Measurements from ENCODE around the gene UBTFL1.
"Not testable (repeated sequence)": the region's sequence is repeated elsewhere in the genome, so short reads cannot be mapped to it uniquely, and the experiment has no call there.

DNA sequence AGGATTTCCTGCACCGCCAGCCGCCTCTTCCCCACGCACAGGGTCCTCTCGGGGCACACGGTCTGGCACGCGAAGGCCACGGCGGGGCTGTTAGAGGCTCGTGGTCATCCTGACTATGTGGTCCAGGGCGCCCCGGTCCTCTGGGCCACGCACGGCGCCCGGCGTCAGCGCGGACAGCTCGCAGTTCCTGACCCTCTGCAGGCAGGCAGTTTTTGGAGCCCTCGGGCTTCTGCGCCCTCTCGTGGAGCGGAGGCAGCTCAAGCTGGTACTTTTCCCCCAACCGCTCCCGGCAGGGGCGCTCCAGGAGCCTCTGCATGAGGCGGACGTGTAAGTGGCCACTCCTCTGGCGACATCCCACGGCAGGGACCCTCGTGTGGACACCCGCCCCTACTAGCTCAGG is 33.4 kb upstream of the UBTFL1 start:
- TF ChIP-seq, protein P1, sequence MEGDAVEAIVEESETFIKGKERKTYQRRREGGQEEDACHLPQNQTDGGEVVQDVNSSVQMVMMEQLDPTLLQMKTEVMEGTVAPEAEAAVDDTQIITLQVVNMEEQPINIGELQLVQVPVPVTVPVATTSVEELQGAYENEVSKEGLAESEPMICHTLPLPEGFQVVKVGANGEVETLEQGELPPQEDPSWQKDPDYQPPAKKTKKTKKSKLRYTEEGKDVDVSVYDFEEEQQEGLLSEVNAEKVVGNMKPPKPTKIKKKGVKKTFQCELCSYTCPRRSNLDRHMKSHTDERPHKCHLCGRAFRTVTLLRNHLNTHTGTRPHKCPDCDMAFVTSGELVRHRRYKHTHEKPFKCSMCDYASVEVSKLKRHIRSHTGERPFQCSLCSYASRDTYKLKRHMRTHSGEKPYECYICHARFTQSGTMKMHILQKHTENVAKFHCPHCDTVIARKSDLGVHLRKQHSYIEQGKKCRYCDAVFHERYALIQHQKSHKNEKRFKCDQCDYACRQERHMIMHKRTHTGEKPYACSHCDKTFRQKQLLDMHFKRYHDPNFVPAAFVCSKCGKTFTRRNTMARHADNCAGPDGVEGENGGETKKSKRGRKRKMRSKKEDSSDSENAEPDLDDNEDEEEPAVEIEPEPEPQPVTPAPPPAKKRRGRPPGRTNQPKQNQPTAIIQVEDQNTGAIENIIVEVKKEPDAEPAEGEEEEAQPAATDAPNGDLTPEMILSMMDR (conservative IDR thresholded peaks at IDR 0.05; ENCODE audit: low read depth, low read length) = not testable (repeated sequence)
- TF ChIP-seq EZH2 (IDR thresholded peaks at IDR 0.05; ENCODE audit: borderline replicate concordance, low read depth, low read length, poor library complexity, severe bottlenecking) = not testable (repeated sequence)
